HG03442 (cell line): ENCODE data around the gene PSD4.
A peak's percentile ranks its signal among the peaks of the same experiment; 100 is the strongest.

Experiments used
- ATAC-seq: cut with Tn5 transposase; IDR thresholded peaks from one replicate; pipeline ENCODE4 v1.9.1; 2021; ENCODE audit warnings: mild to moderate bottlenecking, moderate library complexity; ENCODE audit not compliant: unreplicated experiment

PSD4 gene

GRCh38 chr2:113203217-113203530 lies 29.4 kb downstream of the PSD4 start:
- ATAC-seq: no peak

DNA sequence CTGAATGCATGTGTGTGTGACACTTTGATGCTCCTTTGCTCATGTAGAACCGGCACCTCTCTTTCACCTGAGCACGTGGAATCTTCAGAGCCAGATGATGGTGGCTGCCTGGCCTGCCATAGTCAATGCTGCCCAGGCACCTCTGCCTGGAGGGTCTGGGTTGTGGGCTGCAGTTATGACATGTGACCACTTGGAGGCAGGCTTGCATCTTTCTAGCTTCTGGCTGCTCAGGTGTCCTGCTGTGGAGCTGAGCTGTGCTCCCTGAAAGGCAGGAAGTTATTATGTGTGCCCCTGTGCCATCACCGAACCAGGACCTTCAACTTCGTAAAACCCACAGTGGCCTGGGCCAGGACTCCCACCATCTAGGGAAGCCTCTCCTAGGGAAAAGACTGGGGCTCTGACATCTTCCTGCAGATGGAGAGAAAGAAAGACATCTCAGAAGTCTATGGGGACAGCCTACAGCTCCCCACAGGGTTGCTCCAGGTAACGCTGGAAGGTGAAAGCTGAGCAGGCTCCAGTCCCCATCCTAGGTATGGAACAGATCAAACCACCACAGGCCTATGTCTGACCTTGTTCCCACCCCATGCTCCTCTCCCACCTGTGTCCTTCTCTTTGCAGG lies 30.2 kb downstream of the PSD4 start:
- ATAC-seq: peak; percentile 68

GRCh38 chr2:113206251-113206650 lies 32.5 kb downstream of the PSD4 start:
- no peak for ATAC-seq

- ATAC-seq: no peak
Measured at GRCh38 chr2:113207021-113207420, 33.2 kb downstream of the PSD4 start.

GRCh38 chr2:113208396-113208795 lies 34.6 kb downstream of the PSD4 start:
- ATAC-seq: no peak

- ATAC-seq: no peak
Measured at GRCh38 chr2:113209011-113209645, 35.4 kb downstream of the PSD4 start.

DNA sequence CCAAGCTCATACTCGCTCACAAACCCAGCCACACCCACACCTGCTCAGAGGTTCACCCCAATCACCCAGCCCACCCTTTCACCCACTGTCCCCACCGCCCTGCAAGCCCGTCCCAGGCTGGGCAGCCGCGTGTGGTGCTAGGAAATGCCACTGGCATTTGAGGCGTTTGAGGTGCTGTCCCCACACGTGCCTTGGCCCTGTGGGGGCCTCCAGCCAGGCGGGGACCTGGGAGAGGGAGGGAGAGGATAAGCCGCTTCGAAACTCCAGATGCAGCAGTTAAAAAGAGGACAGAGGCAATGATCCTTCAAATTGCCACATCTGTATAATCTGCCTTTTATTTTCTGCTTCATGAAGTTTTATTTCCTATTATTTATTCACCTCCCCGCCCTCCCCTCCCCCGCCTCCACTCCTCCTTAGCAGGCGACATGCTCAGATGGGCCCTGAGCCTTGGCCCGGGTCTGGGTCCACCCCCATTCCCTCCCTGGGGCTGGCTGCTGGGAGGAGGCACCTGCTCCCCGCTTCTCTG lies 35.9 kb downstream of the PSD4 start:
- no peak for ATAC-seq

- ATAC-seq: no peak
Measured at GRCh38 chr2:113211226-113212105, 37.7 kb downstream of the PSD4 start.

DNA sequence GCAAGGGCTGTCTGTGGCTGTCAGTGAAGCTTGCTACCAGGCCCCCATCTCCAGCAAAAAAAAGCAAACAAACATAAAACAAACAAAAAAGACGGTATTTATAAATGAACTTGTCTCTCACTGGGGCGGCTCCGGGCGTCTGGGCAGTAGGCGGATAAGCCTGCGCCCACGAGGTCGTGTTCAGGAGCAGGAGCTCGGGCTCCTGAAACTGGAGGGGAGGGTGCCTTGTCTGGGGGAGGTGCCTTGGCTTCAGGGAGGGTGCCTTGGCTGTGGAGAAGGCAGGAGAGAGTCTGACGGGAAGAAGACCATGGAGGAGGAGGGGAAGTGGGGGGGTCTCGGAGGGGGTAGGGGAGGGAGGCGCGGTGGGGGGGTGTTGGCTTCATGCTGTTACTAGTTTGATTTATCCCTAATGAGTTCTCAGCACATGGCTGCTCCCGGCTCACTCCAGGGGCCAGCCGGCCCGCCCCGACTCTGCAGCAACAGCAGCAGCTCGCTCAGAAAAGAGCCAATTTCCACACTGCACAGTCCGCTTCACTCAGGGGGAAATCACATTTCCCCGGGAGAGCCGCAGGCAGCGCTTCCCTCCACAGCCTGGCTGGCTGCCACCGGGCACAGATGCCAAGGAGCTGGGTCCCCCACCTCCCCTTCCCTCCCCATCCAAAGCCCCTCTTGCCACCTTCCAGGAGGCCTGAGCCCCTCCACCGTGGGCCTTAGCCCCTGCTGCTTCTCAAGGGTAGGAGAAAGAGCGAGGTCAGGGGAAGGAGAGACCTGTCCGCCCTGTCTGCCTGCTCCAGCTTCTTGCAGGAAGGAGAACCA lies 38.7 kb downstream of the PSD4 start:
- no peak for ATAC-seq

DNA sequence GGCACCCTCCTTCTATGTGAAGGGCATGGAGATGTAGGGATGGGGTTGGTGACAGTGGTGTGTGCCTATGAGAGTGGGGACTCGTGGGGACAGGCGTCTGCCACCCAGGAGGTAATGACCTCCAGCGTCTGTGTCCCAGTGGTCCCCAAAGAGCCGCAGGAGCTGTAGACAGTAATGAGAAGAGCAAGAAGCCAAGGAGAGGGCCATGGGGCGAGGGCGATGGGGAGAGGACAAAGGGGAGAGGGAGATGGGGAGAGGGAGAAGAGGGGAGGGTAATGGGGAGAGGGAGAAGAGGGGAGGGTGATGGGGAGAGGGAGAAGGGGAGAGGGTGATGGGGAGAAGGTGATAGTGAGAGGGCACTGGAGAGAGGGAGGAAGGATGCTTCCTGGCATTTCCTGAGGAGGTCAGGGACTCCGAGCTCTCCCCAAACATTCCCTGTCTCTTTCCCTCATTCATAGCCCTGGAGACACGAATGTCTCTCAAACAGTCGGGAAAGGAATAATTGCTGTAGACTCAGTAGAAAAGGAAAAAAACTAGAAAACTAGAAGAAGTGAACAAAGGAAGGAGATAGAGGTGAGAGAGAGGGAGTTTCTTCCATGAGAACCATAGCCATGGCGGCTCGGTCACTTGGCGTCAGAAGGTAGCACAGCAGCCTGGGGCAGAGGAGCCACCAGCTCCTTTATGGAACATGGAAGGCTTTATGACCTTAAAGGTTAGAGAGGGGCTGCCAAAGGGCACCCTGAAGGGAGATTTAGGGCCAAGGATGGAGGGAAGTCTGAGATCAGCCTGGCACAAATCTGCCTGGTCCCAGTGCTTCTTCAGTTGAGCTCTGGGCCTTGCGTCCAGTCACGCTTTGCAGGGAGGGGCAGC lies 39.5 kb downstream of the PSD4 start:
- no peak for ATAC-seq

GRCh38 chr2:113214141-113214540 lies 40.4 kb downstream of the PSD4 start:
- ATAC-seq: no peak

DNA sequence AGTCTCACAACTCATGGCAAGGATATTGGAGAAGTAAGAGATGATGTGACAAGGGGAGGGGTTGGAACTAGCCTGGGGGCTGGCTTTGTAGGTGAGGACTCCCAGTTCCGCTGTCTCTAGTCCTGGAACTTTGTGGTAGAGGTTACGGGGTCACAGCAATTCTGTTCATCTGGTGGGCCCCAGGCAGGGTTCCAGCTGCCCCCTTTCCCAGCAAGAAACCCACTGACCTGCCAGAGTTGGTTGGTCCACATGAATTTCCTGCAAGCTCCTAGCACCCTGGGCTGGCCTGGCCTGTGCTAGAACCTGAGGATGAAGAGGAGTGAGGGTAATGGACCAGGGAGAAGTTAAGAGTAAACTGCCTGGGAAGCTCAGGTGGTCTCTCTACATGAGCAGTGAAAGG lies 41.3 kb downstream of the PSD4 start:
- no peak for ATAC-seq

- no peak for ATAC-seq
Measured at GRCh38 chr2:113216321-113216720, 42.5 kb downstream of the PSD4 start.

- no peak for ATAC-seq
Measured at GRCh38 chr2:113216891-113217454, 43.2 kb downstream of the PSD4 start.

- ATAC-seq: no peak
Measured at GRCh38 chr2:113217455-113218282, 43.9 kb downstream of the PSD4 start.

- no peak for ATAC-seq
Measured at GRCh38 chr2:113218283-113219091, 44.7 kb downstream of the PSD4 start.

DNA sequence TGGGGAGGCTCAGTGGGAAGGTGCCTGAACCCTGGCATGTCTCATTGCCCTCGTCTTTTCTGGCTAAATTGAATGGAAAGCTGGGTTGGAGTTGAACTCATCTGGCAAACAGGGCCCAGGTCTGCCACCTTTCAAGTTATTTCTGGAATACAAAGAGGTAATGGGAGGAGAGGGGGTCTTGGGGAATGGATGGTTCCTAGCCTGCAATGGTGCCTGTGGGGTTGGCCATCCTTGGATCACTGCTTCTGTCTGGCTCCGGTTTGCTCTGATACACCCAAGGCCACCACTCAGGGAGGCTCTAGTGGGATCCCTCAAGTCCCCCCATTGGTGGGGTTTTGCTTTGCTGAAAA lies 45.3 kb downstream of the PSD4 start:
- ATAC-seq: no peak

- no peak for ATAC-seq
Measured at GRCh38 chr2:113219525-113219888, 45.7 kb downstream of the PSD4 start.
